Natural killer cell (primary cell): ENCODE measurements around the gene WDR17. TPM values are rescaled to one million over a fixed set of nuclear protein-coding genes. Genes with fewer than 3 reads are reported as not detected.

Experiments
- ATAC-seq, 3 donors: fragments of 150-1000 bp in 2 of 3; fragments of 200-7000 bp in 1 of 3; cut with Tn5 transposase; 1 replicate in 1 of 3; 2 replicates in 2 of 3; pipeline ENCODE4 v1.10.0; 2021; ENCODE audit warnings: mild to moderate bottlenecking in 2 of 3, moderate library complexity in 2 of 3
- DNase-seq, 2 donors: peaks; one replicate each; pipeline versions ENCODE4 v3.0.0 to v3.0.0-alpha.2; 2013 to 2021; ENCODE audit warnings: mixed read lengths in 1 of 2
- H3K27ac ChIP-seq: one replicate; pipeline ENCODE4 v1.5.1; 2013; ENCODE audit warnings: mild to moderate bottlenecking, low read length
- H3K27me3 ChIP-seq: one replicate; pipeline ENCODE4 v1.6.1; 2013; ENCODE audit warnings: low read length; ENCODE audit not compliant: control insufficient read depth, insufficient read depth
- H3K36me3 ChIP-seq: one replicate; pipeline ENCODE4 v1.6.1; 2013; ENCODE audit warnings: low read length; ENCODE audit not compliant: control insufficient read depth, insufficient read depth
- H3K4me1 ChIP-seq: one replicate; pipeline ENCODE4 v1.6.1; 2013; ENCODE audit warnings: low read length; ENCODE audit not compliant: control insufficient read depth, insufficient read depth
- H3K4me3 ChIP-seq: one replicate; pipeline ENCODE4 v1.5.1; 2013; ENCODE audit warnings: low read length
- H3K9me3 ChIP-seq: one replicate; pipeline ENCODE4 v1.6.1; 2013; ENCODE audit warnings: low read length; ENCODE audit not compliant: control insufficient read depth, insufficient read depth
- H3K27ac Mint-ChIP-seq, 2 donors: one replicate each; pipeline ENCODE4 v1.8.0; 2022; ENCODE audit warnings: mild to moderate bottlenecking in 2 of 2, mixed read lengths in 2 of 2, moderate library complexity in 1 of 2
- H3K27me3 Mint-ChIP-seq, 2 donors: one replicate each; pipeline ENCODE4 v1.8.0; 2022; ENCODE audit warnings: low read depth in 2 of 2, mixed read lengths in 2 of 2
- H3K36me3 Mint-ChIP-seq: one replicate; pipeline ENCODE4 v1.8.0; 2022; ENCODE audit warnings: mixed read lengths
- H3K4me1 Mint-ChIP-seq, 2 donors: one replicate each; pipeline ENCODE4 v1.8.0; 2022; ENCODE audit warnings: mixed read lengths in 2 of 2
- H3K4me3 Mint-ChIP-seq: one replicate; pipeline ENCODE4 v1.8.0; 2022; ENCODE audit warnings: mild to moderate bottlenecking, moderate library complexity, mixed read lengths
- H3K9me3 Mint-ChIP-seq, 2 donors: one replicate each; pipeline ENCODE4 v1.8.0; 2022; ENCODE audit warnings: mixed read lengths in 2 of 2
- CTCF ChIP-seq: fragments of 200-600 bp; IDR thresholded peaks from one replicate; pipeline ENCODE4 v1.8.0; 2022; ENCODE audit warnings: antibody characterized with exemption
- WGBS: methylation state at CpG from one replicate; pipeline ENCODE4 v1.1.7; 2013; ENCODE audit warnings: missing lambda C conversion rate; ENCODE audit not compliant: insufficient coverage; 5-methylcytosine and 5-hydroxymethylcytosine counted together
- intact Hi-C: fragments of 100-400 bp; cut with micrococcal nuclease; formaldehyde crosslinking; loops from one replicate; pipeline ENCODE4 v1.14.2; 2022
- total RNA-seq, 4 donors: library from RNA; stranded (reverse); fragments of 120-200 nt in 1 of 4; gene quantifications; one replicate each; pipeline versions ENCODE4 v1.2.3 to v1.2.4, GENCODE V29; 2013 to 2022

WDR17 gene
- total RNA-seq, 3 donors from 2014 or later (not counting 1 experiment from before 2014, with no cell fraction given) = 0.07 to 0.38 (median 0.12) TPM

DNA sequence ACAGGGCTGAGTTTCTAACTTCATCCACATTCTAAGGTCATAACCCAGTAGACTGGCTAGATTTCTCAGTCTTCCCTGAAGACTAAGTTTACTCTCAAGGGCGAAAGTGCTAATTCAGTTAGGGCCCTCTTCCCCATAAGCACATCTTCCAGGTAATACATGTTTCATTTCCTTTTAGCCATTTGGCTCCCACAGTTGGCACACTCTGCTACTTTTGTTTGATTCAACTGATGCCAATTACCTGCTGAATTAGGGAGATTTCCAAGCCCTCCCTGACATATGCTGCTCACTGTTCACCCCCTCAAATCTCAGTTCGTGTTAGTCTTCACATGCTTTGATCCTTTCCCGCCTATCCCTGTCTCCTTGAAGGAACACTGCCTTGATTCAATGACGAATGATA is 17.0 kb upstream of the WDR17 start:
- no peak for TF ChIP-seq CTCF
- Histone ChIP-seq H3K9me3 (no peaks in the 10 kb centered on the region), H3K4me3 (no peak overlapping the region), H3K27ac (no peak overlapping the region), H3K36me3 (no peaks in the 10 kb centered on the region), H3K27me3 (no peaks in the 10 kb centered on the region), H3K4me1 (no peaks in the 10 kb centered on the region)
- Mint-ChIP-seq H3K27ac (no peak overlapping the region), H3K27me3 (peaks cover 0 to 2% of the 10 kb centered on the region in 2 donors), H3K4me3 (no peak overlapping the region), H3K36me3 (no peaks in the 10 kb centered on the region), H3K4me1 (no peaks in the 10 kb centered on the region), H3K9me3 (peaks cover 2 to 5% of the 10 kb centered on the region in 2 donors)
- WGBS = 96% methylated on average over 4 of the region's 4 CpGs
- intact Hi-C loops = no loop called here
- no peak for DNase-seq
- ATAC-seq = no peak

GRCh38 chr4:176052744-176053143 is 12.9 kb upstream of the WDR17 start:
- DNase-seq (no peak), ATAC-seq (no peak)
- intact Hi-C loops = no loop called here
- no peaks in the 10 kb centered on the region for H3K9me3 ChIP-seq
- no peak overlapping the region for H3K4me3 Mint-ChIP-seq
- H3K36me3 Mint-ChIP-seq = no peaks in the 10 kb centered on the region
- TF ChIP-seq CTCF = no peak
- 31% methylated on average over 5 of the region's 6 CpGs for WGBS
- H3K4me1 ChIP-seq = no peaks in the 10 kb centered on the region
- no peak overlapping the region for H3K27ac ChIP-seq
- no peak overlapping the region for H3K27ac Mint-ChIP-seq
- no peaks in the 10 kb centered on the region for H3K36me3 ChIP-seq
- no peaks in the 10 kb centered on the region for H3K4me1 Mint-ChIP-seq
- peaks cover 0 to 2% of the 10 kb centered on the region in 2 donors for H3K9me3 Mint-ChIP-seq
- H3K4me3 ChIP-seq = no peak overlapping the region
- no peaks in the 10 kb centered on the region for H3K27me3 Mint-ChIP-seq
- no peaks in the 10 kb centered on the region for H3K27me3 ChIP-seq

- intact Hi-C loops = no loop called here
- no peak for ATAC-seq
- H3K4me3 Mint-ChIP-seq = no peak overlapping the region
Observed at GRCh38 chr4:176053785-176054184, 11.9 kb upstream of the WDR17 start.

More at GRCh38 chr4:176053785-176054184, 11.9 kb upstream of the WDR17 start:
- H3K4me3 ChIP-seq = no peak overlapping the region
- no peaks in the 10 kb centered on the region for H3K36me3 Mint-ChIP-seq
- H3K4me1 ChIP-seq = no peaks in the 10 kb centered on the region
- no peaks in the 10 kb centered on the region for H3K4me1 Mint-ChIP-seq
- H3K9me3 Mint-ChIP-seq = peaks cover 0 to 2% of the 10 kb centered on the region in 2 donors
- no peaks in the 10 kb centered on the region for H3K9me3 ChIP-seq
- no peak for DNase-seq
- no peaks in the 10 kb centered on the region for H3K27me3 Mint-ChIP-seq
- 79% methylated on average over 2 of the region's 2 CpGs for WGBS
- no peaks in the 10 kb centered on the region for H3K36me3 ChIP-seq
- no peak for TF ChIP-seq CTCF
- H3K27ac Mint-ChIP-seq = no peak overlapping the region
- H3K27me3 ChIP-seq = no peaks in the 10 kb centered on the region
- H3K27ac ChIP-seq = no peak overlapping the region
